HG03175 (cell line): ENCODE measurements around the gene RBM10.
"Not testable (repeated sequence)": the region's sequence is repeated elsewhere in the genome, so short reads cannot be mapped to it uniquely, and the experiment has no call there.

Source experiments
- ATAC-seq: cut with Tn5 transposase; IDR thresholded peaks from one replicate; pipeline ENCODE4 v1.9.1; 2021; ENCODE audit warnings: mild to moderate bottlenecking, moderate library complexity; ENCODE audit not compliant: unreplicated experiment

The RBM10 gene, protein sequence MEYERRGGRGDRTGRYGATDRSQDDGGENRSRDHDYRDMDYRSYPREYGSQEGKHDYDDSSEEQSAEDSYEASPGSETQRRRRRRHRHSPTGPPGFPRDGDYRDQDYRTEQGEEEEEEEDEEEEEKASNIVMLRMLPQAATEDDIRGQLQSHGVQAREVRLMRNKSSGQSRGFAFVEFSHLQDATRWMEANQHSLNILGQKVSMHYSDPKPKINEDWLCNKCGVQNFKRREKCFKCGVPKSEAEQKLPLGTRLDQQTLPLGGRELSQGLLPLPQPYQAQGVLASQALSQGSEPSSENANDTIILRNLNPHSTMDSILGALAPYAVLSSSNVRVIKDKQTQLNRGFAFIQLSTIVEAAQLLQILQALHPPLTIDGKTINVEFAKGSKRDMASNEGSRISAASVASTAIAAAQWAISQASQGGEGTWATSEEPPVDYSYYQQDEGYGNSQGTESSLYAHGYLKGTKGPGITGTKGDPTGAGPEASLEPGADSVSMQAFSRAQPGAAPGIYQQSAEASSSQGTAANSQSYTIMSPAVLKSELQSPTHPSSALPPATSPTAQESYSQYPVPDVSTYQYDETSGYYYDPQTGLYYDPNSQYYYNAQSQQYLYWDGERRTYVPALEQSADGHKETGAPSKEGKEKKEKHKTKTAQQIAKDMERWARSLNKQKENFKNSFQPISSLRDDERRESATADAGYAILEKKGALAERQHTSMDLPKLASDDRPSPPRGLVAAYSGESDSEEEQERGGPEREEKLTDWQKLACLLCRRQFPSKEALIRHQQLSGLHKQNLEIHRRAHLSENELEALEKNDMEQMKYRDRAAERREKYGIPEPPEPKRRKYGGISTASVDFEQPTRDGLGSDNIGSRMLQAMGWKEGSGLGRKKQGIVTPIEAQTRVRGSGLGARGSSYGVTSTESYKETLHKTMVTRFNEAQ

DNA sequence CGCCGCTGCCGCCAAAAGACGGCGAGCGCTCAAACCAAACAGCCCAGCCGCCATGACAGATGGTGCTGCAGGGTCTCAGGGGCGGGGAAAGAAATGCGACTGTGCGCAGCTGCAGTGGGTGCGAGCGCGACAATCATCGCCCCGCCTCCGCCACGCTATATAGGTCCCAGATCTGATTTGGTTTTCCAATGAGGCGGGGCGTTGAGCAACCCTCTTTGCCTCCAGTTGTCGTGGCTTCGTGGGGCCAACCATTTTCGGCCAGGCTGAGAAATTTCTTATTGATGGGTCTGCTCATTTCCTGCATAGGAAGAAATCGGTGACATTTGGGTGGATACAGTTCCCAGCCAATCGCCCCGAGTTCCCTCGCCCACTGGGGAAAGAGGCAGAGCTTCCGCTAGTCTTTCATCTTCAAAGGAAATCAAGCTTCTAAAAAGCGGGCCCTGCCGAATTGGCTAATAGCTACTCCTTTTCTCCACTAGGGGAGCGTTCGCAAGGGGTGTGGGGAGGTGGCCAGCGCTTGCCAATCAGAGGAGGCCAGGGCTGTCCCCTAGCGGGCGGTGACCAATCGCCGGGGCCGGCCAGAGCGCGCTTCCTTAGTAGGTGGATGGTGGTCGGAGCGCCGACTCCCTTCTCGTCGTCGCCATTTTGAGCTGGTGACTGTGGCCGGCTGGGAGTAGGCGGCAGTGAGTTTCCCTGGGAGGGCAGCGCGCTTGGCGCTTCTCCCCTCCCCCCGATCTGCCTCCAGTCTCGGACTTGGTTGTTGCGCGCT is at the start of gene RBM10, which contains the start of gene NDUFB11:
Gene RBM10 (plus strand): TSS at position 596 of the 769 bp plus-strand sequence. CDS start 2,261 bp downstream, outside the sequence.
Gene NDUFB11 (minus strand): TSS at position 77 of the 769 bp plus-strand sequence. CDS start 23 bp downstream, at position 54.
- peak; percentile 93 for ATAC-seq

- ATAC-seq: no peak
Observed at GRCh38 chrX:47097018-47097417, 48.0 kb upstream of the RBM10 start.

DNA sequence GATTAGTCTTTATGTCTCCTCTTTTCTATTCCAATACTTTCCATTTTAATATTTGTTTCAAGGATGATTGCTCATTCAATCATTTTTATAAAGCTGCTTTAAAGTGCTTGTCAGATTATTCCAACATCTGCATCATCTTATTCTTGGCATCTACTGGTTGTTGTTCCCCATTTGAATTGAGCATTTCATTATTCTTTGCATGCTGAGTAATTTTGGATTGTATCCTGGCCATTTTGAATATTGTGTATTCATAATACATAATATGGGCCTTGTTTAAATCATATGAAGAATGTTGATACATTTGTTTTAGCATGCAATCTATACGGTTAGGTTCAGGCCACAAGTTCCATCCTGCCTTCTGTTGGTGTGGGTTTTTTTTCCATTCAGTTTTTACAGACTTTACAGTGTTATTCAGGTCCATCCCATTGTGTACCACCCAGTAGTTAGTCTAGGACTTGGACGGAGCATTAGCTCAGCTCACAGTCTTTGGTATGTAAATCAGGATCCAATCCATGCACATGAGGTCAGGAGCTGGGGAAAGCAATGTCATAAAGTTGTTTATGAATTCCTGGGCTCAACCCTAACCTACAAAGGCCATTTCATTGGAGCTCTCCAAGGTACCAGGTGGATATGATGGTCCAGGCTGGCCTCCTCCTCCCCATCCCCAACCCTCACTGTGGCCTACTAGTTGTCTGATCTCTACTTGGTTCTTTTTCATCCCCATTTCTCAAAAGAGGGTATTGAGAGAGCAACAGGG is 46.5 kb upstream of the RBM10 start:
- no peak for ATAC-seq

DNA sequence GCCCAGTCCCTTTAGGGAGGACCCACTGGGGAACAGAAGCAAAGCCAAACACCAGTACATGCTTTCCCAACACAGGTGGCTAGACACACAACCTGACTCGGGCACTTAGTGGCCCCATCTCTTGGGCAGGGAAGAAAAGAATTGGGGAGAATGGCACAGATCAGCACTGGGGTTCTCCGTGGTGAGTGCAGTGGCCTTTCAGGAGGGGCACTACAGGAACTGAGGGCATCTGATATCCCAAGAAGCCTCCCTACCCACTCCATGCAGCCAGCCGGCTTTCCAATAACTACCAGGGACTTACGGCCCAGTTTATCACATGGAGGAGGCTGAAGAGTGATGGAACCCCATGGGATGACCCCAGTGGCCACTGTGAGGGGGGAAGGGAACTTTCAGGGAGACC is 43.8 kb upstream of the RBM10 start:
- no peak for ATAC-seq

DNA sequence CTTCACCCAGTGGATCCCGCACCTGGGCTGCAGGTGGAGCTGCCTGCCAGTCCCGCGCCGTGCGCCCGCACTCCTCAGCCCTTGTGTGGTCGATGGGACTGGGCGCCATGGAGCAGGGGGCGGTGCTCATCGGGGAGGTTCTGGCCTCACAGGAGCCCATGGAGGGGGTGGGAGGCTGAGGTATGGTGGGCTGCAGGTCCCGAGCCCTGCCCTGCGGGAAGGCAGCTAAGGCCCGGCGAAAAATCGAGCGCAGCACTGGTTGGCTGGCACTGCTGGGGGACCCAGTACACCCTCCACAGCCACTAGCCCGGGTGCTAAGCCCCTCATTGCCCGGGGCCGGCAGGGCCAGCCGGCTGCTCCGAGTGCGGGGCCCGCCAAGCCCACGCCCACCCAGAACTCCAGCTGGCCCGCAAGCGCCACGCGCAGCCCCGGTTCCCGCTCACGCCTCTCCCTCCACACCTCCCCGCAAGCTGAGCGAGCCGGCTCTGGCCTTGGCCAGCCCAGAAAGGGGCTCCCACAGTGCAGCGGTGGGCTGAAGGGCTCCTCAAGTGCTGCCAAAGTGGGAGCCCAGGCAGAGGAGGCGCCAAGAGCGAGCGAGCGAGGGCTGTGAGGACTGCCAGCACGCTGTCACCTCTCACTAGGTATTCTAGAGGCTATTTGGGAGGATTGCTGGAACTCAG is 33.9 kb upstream of the RBM10 start:
- not testable (repeated sequence) for ATAC-seq

DNA sequence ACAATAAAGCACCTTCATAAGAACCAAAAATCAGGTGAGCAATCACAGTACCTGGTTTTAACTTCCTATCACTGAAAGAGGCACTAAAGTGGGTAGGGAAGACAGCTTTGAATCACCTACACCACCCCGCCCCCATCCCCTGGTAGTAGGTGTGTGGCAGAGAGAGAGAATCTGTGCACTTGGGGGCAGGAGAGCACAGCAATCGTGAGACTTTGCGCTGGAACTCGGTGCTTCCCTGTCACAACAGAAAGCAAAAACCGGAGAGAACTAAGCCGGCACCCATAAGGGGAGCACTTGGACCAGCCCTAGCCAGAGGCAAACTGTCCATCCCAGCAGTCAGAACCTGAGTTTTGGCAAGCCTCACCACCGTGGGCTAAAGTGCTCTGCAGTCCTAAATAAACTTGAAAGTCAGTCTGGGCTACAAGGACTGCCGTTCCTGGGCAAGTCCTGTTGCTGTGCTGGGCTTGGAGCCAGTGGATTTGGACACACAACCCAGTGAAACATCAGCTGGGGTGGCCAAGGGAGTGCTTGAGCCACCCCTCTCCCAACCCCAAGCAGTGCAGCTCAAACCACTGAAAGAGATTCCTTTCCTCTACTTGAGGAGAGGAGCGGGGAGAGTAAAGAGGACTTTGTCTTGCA is 32.6 kb upstream of the RBM10 start:
- ATAC-seq: no peak

- not testable (repeated sequence) for ATAC-seq
Observed at GRCh38 chrX:47116551-47117110, 28.4 kb upstream of the RBM10 start.

DNA sequence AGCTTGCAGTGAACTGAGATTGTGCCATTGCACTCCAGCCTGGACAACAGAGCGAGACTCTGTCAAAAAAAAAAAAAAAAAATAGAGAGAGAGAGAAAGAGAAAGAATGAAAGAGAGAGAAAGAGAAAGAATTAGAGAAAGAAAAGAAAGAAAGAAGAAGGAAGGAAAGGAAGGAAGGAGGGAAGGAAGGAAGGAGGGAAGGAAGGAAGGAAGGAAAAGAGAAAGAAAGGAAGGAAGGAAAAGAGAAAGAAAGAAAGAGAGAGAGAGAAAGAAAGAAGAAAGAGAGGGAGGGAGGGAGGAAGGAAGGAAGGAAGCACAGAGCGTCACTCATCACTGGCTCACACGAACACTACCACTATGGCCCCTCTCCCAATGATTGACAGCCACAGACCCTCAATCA is 20.6 kb upstream of the RBM10 start:
- not testable (repeated sequence) for ATAC-seq

GRCh38 chrX:47129157-47129898 is 15.7 kb upstream of the RBM10 start:
- peak; percentile 99 for ATAC-seq

GRCh38 chrX:47129899-47130358 is 15.1 kb upstream of the RBM10 start:
- no peak for ATAC-seq

GRCh38 chrX:47133493-47133892 is 11.5 kb upstream of the RBM10 start:
- no peak for ATAC-seq

DNA sequence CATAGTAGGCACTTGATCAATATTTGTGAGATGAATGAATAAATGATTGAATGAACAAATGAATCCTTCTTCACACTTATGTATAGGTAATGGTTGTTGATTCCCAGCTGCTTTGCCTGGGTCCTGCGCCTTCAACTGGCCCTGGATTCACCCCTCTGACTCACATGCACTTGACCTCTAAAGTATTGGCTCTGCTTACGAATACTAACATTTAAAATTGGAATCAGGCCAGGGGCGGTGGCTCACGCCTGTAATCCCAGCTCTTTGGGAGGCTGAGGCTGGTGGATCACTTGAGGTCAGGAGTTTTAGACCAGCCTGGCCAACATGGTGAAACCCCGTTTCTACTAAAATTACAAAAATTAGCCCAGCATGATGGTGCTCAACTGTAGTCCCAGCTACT is 9.4 kb upstream of the RBM10 start:
- not testable (repeated sequence) for ATAC-seq

DNA sequence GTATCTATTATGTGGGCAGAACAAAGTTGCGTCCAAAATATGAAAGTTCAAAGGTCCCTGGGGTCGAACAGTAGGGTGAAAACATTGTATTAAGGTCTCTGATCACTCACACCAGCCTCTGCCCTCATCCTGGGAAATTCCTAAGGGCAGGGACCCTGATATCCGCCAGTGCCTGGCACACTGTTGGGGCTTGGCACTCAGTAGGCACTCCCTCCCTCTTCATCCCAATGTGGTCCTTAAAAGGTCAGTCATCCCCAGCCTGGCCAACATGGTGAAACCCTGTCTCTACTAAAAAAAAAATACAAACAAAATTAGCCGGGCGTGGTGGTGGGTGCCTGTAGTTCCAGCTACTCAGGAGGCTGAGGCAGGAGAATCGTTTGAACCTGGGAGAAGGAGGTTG is 6.8 kb upstream of the RBM10 start:
- ATAC-seq: no peak

GRCh38 chrX:47143894-47144625 is 961 bp upstream of the RBM10 start:
- peak; percentile 18 for ATAC-seq

DNA sequence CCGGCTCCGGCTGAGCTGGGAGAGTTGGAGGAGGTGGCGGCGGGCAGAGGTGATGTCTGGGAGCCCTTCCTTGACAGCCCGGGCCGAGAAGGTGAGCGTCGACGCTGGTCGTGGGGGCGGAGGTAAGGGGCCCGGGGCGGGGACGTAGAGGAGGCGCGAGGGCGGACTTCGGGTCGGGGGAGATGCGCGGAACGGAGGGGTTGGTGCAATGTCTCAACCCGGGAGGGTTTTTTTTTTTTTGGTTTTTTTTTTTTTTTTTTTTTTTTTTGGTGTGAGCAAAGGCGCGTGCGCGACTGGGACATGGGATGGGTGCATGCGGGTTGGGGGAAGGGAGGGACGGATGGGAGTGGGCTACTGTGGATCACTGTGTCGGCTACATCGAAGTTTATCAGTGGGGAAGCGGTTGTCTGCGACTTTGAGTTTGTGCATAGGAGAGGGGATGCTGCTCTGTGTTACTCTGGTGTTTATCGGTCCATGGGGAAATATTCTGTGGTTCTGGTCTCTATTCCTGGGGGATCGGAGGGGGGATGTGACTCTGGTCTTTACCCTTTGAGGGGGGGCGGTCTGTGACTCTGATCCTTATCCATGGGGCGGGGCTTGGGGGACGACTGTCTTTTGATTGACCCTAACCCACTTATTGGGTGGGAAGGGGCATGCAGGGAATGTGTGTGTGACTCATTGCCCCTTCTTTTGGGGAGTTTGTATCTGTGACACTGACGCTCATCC is 537 bp downstream of the RBM10 start:
- ATAC-seq: peak; percentile 17

DNA sequence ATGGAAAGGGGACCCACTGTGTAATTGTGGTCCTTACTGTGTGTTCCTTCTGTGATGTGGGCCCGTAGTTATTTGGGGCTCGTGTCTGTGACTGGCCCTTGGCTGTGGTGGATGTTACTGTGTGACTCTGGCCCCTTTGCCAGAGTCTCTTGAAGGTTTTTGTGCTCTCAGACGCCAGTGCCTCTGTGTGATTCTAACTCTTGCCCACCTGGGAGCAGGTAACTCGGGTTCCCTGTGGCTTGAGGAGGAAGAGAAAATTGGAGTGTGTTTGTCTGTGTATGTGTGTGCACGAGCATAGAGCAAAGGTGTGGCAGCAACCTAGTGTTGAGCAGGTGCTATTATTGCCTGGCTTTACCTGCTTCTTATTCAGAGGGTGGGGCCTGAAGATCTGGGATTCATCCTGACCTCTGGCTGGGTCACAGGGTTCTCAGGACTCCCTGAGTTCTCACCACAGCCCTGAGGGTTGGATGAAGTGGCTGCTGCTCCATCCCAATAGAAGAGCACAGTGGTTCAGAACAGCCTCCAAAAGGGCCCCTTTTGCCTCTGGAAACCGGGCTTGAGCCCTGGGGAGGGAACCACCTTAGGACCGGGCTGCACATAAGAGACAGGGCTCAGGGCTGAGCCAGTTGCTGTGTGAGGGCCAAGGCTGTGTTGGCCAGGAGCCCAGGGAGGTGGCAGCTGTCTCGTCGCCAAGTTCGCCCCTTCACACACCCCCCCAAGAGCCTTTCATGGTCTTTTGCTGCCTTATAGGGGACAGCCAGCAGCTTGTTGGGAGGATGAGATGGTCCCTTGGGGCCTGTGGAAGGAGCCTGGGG is 1.3 kb downstream of the RBM10 start:
- ATAC-seq: no peak
